ENCODE measurements around the gene SS18. TPM values are rescaled to one million over a fixed set of nuclear protein-coding genes. Genes with fewer than 3 reads are reported as not detected.

SS18 gene
- total RNA-seq, 1 experiment from 2014 or later, result 99.1 TPM

DNA sequence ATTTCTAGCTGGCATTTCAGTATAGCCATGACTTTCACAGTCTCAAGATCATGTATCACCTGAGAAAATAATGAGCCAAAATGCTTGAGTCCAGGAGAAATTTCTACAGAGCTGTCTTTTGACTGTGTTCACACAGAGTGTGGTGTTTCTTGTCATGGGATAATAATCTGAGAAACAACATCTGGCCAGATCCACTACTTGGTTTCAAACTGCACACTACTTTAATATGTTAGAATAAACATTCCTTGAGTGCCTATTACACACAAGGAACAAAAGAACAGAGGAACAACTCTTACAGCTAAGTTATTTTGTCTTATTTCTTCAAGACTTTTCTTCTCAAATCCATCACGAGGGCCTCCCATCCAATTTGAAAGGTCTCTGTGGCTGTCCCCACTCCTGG is 108.3 kb downstream of the SS18 start:
- in situ Hi-C loops (cut with HindIII; ENCODE audit: low pct_unique_long_range_greater_than_20kb, low sequenced_read_pairs), result no loop called here
- no peak for ATAC-seq
- intact Hi-C loops (cut with micrococcal nuclease; ENCODE audit: unreplicated experiment), result no loop called here
- Histone ChIP-seq H3K27me3 (ENCODE audit: control insufficient read depth, insufficient read depth, low read length) (no peaks in the 10 kb centered on the region), H3K4me1 (ENCODE audit: control insufficient read depth, insufficient read depth, low read length) (no peaks in the 10 kb centered on the region), H3K4me3 (ENCODE audit: low read depth in 2 of 2, low read length in 2 of 2) (no peak overlapping the region), H3K9me3 (ENCODE audit: control insufficient read depth, insufficient read depth, low read depth, low read length) (no peaks in the 10 kb centered on the region), H3K27ac (ENCODE audit: low read length) (no peak overlapping the region), H3K36me3 (ENCODE audit: control insufficient read depth, insufficient read depth, low read length) (no peaks in the 10 kb centered on the region)
- CTCF ChIA-PET, result interaction anchor here (0.8 kb wide), 1 partner anchor 116 kb away, joined by 3 read pairs; no protein-coding TSS in a partner anchor
- BruUV-seq (replicated peaks), result no TSS peak
- POLR2A ChIA-PET, result no interaction called here
- TF ChIP-seq, protein P1, sequence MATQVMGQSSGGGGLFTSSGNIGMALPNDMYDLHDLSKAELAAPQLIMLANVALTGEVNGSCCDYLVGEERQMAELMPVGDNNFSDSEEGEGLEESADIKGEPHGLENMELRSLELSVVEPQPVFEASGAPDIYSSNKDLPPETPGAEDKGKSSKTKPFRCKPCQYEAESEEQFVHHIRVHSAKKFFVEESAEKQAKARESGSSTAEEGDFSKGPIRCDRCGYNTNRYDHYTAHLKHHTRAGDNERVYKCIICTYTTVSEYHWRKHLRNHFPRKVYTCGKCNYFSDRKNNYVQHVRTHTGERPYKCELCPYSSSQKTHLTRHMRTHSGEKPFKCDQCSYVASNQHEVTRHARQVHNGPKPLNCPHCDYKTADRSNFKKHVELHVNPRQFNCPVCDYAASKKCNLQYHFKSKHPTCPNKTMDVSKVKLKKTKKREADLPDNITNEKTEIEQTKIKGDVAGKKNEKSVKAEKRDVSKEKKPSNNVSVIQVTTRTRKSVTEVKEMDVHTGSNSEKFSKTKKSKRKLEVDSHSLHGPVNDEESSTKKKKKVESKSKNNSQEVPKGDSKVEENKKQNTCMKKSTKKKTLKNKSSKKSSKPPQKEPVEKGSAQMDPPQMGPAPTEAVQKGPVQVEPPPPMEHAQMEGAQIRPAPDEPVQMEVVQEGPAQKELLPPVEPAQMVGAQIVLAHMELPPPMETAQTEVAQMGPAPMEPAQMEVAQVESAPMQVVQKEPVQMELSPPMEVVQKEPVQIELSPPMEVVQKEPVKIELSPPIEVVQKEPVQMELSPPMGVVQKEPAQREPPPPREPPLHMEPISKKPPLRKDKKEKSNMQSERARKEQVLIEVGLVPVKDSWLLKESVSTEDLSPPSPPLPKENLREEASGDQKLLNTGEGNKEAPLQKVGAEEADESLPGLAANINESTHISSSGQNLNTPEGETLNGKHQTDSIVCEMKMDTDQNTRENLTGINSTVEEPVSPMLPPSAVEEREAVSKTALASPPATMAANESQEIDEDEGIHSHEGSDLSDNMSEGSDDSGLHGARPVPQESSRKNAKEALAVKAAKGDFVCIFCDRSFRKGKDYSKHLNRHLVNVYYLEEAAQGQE (IDR thresholded peaks at IDR 0.05; ENCODE audit: insufficient read depth in 1 of 2, low read depth in 2 of 2, low read length in 1 of 2), result no peak
- TF ChIP-seq TCF7L2 (IDR thresholded peaks at IDR 0.05; ENCODE audit: low read depth, low read length) (no peak), SIN3A (IDR thresholded peaks at IDR 0.05; ENCODE audit: borderline replicate concordance, insufficient read depth, low read depth, low read length) (no peak), POLR2AphosphoS5 (IDR thresholded peaks at IDR 0.05; ENCODE audit: low read depth, low read length) (no peak)
- TF ChIP-seq, protein P2, sequence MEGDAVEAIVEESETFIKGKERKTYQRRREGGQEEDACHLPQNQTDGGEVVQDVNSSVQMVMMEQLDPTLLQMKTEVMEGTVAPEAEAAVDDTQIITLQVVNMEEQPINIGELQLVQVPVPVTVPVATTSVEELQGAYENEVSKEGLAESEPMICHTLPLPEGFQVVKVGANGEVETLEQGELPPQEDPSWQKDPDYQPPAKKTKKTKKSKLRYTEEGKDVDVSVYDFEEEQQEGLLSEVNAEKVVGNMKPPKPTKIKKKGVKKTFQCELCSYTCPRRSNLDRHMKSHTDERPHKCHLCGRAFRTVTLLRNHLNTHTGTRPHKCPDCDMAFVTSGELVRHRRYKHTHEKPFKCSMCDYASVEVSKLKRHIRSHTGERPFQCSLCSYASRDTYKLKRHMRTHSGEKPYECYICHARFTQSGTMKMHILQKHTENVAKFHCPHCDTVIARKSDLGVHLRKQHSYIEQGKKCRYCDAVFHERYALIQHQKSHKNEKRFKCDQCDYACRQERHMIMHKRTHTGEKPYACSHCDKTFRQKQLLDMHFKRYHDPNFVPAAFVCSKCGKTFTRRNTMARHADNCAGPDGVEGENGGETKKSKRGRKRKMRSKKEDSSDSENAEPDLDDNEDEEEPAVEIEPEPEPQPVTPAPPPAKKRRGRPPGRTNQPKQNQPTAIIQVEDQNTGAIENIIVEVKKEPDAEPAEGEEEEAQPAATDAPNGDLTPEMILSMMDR (IDR thresholded peaks at IDR 0.05), result no peak
- DNase-seq (ENCODE audit: low read depth, low spot score), result no peak

DNA sequence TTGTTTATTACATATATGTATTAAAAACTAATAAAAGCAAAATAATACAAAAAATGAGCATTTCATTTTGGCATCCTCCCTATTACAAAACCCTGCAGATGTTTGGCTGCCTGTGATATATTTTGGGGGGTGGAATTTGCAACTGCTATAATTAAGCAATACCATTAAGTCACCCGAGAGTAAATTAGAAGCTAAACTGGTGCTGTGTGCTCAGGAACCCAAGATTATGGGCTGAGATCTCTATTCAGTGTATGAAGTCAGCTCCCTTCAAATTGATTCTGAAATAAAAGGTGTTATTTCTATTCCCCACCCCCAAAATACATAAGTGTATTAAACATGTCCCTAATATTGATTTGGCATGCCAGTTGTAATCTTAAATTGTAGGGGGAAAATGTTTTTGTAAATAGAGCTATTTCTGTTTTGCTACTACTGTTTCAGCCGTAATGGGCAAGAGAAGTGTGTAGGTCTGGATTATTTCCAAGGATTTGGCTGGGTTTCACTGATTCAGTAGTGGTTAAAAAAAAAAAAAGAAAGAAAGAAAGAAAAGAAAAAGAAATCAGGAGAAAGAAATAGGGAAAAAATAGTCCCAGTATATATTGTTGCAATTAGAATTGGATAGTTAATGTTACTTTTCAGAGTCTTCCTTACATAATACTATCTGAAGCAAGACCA is 110.9 kb downstream of the SS18 start:
- TF ChIP-seq, protein P2 (IDR thresholded peaks at IDR 0.05), result no peak
- TF ChIP-seq TCF7L2 (IDR thresholded peaks at IDR 0.05; ENCODE audit: low read depth, low read length) (no peak), POLR2AphosphoS5 (IDR thresholded peaks at IDR 0.05; ENCODE audit: low read depth, low read length) (no peak), SIN3A (IDR thresholded peaks at IDR 0.05; ENCODE audit: borderline replicate concordance, insufficient read depth, low read depth, low read length) (no peak)
- TF ChIP-seq, protein P1 (IDR thresholded peaks at IDR 0.05; ENCODE audit: insufficient read depth in 1 of 2, low read depth in 2 of 2, low read length in 1 of 2), result no peak
- no peaks in the 10 kb centered on the region for H3K9me3 ChIP-seq (ENCODE audit: control insufficient read depth, insufficient read depth, low read depth, low read length)
- H3K4me3 ChIP-seq (ENCODE audit: low read depth in 2 of 2, low read length in 2 of 2), result no peak overlapping the region
- no peaks in the 10 kb centered on the region for H3K36me3 ChIP-seq (ENCODE audit: control insufficient read depth, insufficient read depth, low read length)
- in situ Hi-C loops (cut with HindIII; ENCODE audit: low pct_unique_long_range_greater_than_20kb, low sequenced_read_pairs), result no loop called here
- intact Hi-C loops (cut with micrococcal nuclease; ENCODE audit: unreplicated experiment), result no loop called here
- BruUV-seq (replicated peaks), result no TSS peak
- H3K4me1 ChIP-seq (ENCODE audit: control insufficient read depth, insufficient read depth, low read length), result no peaks in the 10 kb centered on the region
- DNase-seq (ENCODE audit: low read depth, low spot score) (no peak), ATAC-seq (no peak)
- ChIA-PET CTCF (interaction anchor here (0.6 kb wide), 1 partner anchor 96 kb away, joined by 3 read pairs; no protein-coding TSS in a partner anchor), POLR2A (no interaction called here)
- no peaks in the 10 kb centered on the region for H3K27me3 ChIP-seq (ENCODE audit: control insufficient read depth, insufficient read depth, low read length)
- no peak overlapping the region for H3K27ac ChIP-seq (ENCODE audit: low read length)

Data from Panc1 (cell line).